GM06990 (cell line): ENCODE results near the gene PRKN.

ENCODE experiments used
- DNase-seq: peaks from one replicate; pipeline ENCODE4 v3.0.0-alpha.2; 2011; ENCODE audit not compliant: insufficient read length; ENCODE audit errors: extremely low read depth
- H3K27me3 ChIP-seq: replicated peaks from 2 replicates; pipeline ENCODE4 v1.6.0; 2011; ENCODE audit warnings: low read length; ENCODE audit not compliant: control insufficient read depth, insufficient read depth
- H3K36me3 ChIP-seq: 2 replicates; pipeline ENCODE4 v1.5.1; 2011; ENCODE audit warnings: low read length; ENCODE audit not compliant: control insufficient read depth, insufficient read depth
- H3K4me3 ChIP-seq: replicated peaks from 2 replicates; pipeline ENCODE4 v1.5.1; 2011; ENCODE audit warnings: low read depth, mild to moderate bottlenecking, control low read depth, low read length
- CTCF ChIP-seq: IDR thresholded peaks from 2 replicates; pipeline ENCODE4 v1.5.1; 2011; ENCODE audit warnings: low read length, control low read depth, mild to moderate bottlenecking, inconsistent platforms; ENCODE audit not compliant: insufficient read depth, poor library complexity, severe bottlenecking

The PRKN gene

GRCh38 chr6:161479376-161479775, 1248.2 kb downstream of the PRKN start:
- Histone ChIP-seq H3K4me3 (no peak overlapping the region), H3K27me3 (no peaks in the 10 kb centered on the region), H3K36me3 (no peaks in the 10 kb centered on the region)
- no peak for TF ChIP-seq CTCF
- no peak for DNase-seq

GRCh38 chr6:161477876-161478425, 1249.6 kb downstream of the PRKN start:
- no peak for DNase-seq
- Histone ChIP-seq H3K4me3 (no peak overlapping the region), H3K36me3 (no peaks in the 10 kb centered on the region), H3K27me3 (no peaks in the 10 kb centered on the region)
- no peak for TF ChIP-seq CTCF

GRCh38 chr6:161476711-161477110, 1250.9 kb downstream of the PRKN start:
- no peak for TF ChIP-seq CTCF
- no peaks in the 10 kb centered on the region for H3K27me3 ChIP-seq
- no peaks in the 10 kb centered on the region for H3K36me3 ChIP-seq
- no peak overlapping the region for H3K4me3 ChIP-seq
- no peak for DNase-seq

DNA sequence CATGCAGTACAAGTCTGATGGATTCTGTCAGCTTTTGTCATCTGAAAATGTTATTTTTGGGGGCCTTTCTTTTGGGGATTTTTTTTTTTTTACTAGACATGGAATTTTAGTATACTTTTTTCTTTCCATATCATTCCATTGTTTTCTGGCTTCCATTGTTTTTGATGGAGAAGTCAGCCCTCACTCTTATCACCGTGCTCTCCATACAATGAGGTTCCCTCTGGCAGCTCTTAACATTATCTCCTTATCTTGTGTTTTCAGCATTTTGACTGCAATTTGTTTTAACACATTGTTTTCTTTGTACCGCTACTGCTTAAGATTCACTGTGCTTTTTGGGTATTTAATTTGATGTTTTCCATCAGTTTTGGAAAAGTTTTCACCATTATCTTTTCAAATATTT, 1262.2 kb downstream of the PRKN start:
- Histone ChIP-seq H3K27me3 (no peaks in the 10 kb centered on the region), H3K4me3 (no peak overlapping the region), H3K36me3 (no peaks in the 10 kb centered on the region)
- TF ChIP-seq CTCF, result no peak
- DNase-seq, result no peak

DNA sequence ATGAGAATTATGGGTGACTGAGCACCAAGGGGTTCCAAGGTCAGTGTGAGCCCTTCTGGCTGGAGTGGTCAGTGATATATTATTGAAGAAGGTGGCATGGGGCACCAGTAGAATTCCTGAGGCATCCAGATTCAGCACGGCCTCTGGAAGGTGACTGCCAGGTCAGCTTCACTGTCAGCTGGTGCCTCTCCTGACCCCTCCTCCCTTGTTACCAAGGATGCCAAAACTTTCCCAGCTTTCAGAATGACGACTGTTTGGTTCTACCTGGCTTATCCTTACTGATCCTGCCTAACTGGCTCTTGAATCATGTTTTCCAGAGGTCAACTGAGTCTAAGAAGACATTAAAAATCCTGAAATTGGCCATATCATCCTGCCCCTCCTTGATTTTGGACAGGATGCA, 1264.5 kb downstream of the PRKN start:
- no peak overlapping the region for H3K4me3 ChIP-seq
- TF ChIP-seq CTCF, result no peak
- no peak for DNase-seq
- no peaks in the 10 kb centered on the region for H3K36me3 ChIP-seq
- H3K27me3 ChIP-seq, result no peaks in the 10 kb centered on the region

DNA sequence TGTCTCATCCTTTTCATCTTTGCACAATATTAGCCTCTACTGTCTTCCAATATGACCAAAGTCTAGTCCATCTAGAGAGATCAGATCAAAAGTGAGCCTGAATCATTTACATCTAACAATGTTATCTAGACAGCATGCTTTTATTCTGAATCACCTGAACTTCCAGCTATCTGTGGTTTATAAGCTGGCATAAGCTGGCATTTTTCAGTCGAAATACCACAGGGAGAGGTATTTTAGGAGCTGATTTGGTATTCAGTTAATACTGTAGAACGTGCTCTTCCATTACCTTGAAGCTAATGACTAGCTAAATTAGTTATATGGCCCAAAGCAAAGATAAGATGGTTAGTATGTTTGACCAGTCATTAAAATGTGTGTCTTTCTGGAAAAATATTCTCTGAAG, 1265.4 kb downstream of the PRKN start:
- no peak for DNase-seq
- no peak for TF ChIP-seq CTCF
- H3K4me3 ChIP-seq, result no peak overlapping the region
- no peaks in the 10 kb centered on the region for H3K36me3 ChIP-seq
- no peaks in the 10 kb centered on the region for H3K27me3 ChIP-seq
